Measurements from ENCODE around the gene CISH. TPM values are rescaled to one million over a fixed set of nuclear protein-coding genes. Genes with fewer than 3 reads are reported as not detected.

CISH gene
- total RNA-seq, 2 donors from 2014 or later, result 4.1 to 13.3 TPM

GRCh38 chr3:50651920-50652529 is 40.5 kb upstream of the CISH start:
- DNase-seq (ENCODE audit: low spot score) (no peak), ATAC-seq (ENCODE audit: insufficient number of reproducible peaks, low FRiP score, low read depth) (no peak)
- no peaks in the 10 kb centered on the region for H3K9me3 ChIP-seq
- no peak for TF ChIP-seq CTCF (IDR thresholded peaks at IDR 0.05)
- peaks cover 0 to 11% of the 10 kb centered on the region in 2 donors for H3K4me1 ChIP-seq (ENCODE audit: control insufficient read depth in 1 of 2, low read depth in 2 of 2)
- no peaks in the 10 kb centered on the region for H3K27me3 ChIP-seq (replicated peaks; ENCODE audit: insufficient read depth)
- no peak overlapping the region for H3K4me3 ChIP-seq
- no peaks in the 10 kb centered on the region for H3K36me3 ChIP-seq
- no peak overlapping the region for H3K27ac ChIP-seq

- DNase-seq (ENCODE audit: low spot score), result no peak
- no peaks in the 10 kb centered on the region for H3K9me3 ChIP-seq
- no peak overlapping the region for H3K27ac ChIP-seq
- ATAC-seq (ENCODE audit: insufficient number of reproducible peaks, low FRiP score, low read depth), result no peak
- H3K4me1 ChIP-seq (ENCODE audit: control insufficient read depth in 1 of 2, low read depth in 2 of 2), result peaks cover 0 to 11% of the 10 kb centered on the region in 2 donors
- H3K27me3 ChIP-seq (replicated peaks; ENCODE audit: insufficient read depth), result no peaks in the 10 kb centered on the region
- no peak for TF ChIP-seq CTCF (IDR thresholded peaks at IDR 0.05)
- H3K36me3 ChIP-seq, result no peaks in the 10 kb centered on the region
- H3K4me3 ChIP-seq, result no peak overlapping the region
These were observed 39.9 kb upstream of the CISH start for GRCh38 chr3:50651445-50651844.

- no peak overlapping the region for H3K4me3 ChIP-seq
- no peaks in the 10 kb centered on the region for H3K9me3 ChIP-seq
- no peak for TF ChIP-seq CTCF (IDR thresholded peaks at IDR 0.05)
- peaks cover 0 to 11% of the 10 kb centered on the region in 2 donors for H3K4me1 ChIP-seq (ENCODE audit: control insufficient read depth in 1 of 2, low read depth in 2 of 2)
- ATAC-seq (ENCODE audit: insufficient number of reproducible peaks, low FRiP score, low read depth) (no peak), DNase-seq (ENCODE audit: low spot score) (no peak)
- H3K36me3 ChIP-seq, result peaks cover 5% of the 10 kb centered on the region
- no peaks in the 10 kb centered on the region for H3K27me3 ChIP-seq (replicated peaks; ENCODE audit: insufficient read depth)
- no peak overlapping the region for H3K27ac ChIP-seq
These were observed 38.4 kb upstream of the CISH start for GRCh38 chr3:50650018-50650417.

- Histone ChIP-seq H3K9me3 (no peaks in the 10 kb centered on the region), H3K4me3 (no peak overlapping the region), H3K4me1 (ENCODE audit: control insufficient read depth in 1 of 2, low read depth in 2 of 2) (peaks cover 0 to 16% of the 10 kb centered on the region in 2 donors), H3K27me3 (replicated peaks; ENCODE audit: insufficient read depth) (no peaks in the 10 kb centered on the region), H3K36me3 (peaks cover 5% of the 10 kb centered on the region), H3K27ac (no peak overlapping the region)
- no peak for DNase-seq (ENCODE audit: low spot score)
- TF ChIP-seq CTCF (IDR thresholded peaks at IDR 0.05), result no peak
- ATAC-seq (ENCODE audit: insufficient number of reproducible peaks, low FRiP score, low read depth), result no peak
These were observed 37.9 kb upstream of the CISH start for GRCh38 chr3:50649451-50649931.

- H3K4me3 ChIP-seq, result no peak overlapping the region
- peaks cover 5% of the 10 kb centered on the region for H3K36me3 ChIP-seq
These were observed 37.4 kb upstream of the CISH start for GRCh38 chr3:50648944-50649343.

More at GRCh38 chr3:50648944-50649343, 37.4 kb upstream of the CISH start:
- Histone ChIP-seq H3K9me3 (no peaks in the 10 kb centered on the region), H3K27me3 (replicated peaks; ENCODE audit: insufficient read depth) (no peaks in the 10 kb centered on the region), H3K27ac (no peak overlapping the region), H3K4me1 (ENCODE audit: control insufficient read depth in 1 of 2, low read depth in 2 of 2) (peaks cover 0 to 21% of the 10 kb centered on the region in 2 donors)
- DNase-seq (ENCODE audit: low spot score), result no peak
- no peak for TF ChIP-seq CTCF (IDR thresholded peaks at IDR 0.05)
- no peak for ATAC-seq (ENCODE audit: insufficient number of reproducible peaks, low FRiP score, low read depth)

Measured in thoracic aorta (tissue), 2 donors.